ENCODE data around the gene NELFA.

NELFA gene

DNA sequence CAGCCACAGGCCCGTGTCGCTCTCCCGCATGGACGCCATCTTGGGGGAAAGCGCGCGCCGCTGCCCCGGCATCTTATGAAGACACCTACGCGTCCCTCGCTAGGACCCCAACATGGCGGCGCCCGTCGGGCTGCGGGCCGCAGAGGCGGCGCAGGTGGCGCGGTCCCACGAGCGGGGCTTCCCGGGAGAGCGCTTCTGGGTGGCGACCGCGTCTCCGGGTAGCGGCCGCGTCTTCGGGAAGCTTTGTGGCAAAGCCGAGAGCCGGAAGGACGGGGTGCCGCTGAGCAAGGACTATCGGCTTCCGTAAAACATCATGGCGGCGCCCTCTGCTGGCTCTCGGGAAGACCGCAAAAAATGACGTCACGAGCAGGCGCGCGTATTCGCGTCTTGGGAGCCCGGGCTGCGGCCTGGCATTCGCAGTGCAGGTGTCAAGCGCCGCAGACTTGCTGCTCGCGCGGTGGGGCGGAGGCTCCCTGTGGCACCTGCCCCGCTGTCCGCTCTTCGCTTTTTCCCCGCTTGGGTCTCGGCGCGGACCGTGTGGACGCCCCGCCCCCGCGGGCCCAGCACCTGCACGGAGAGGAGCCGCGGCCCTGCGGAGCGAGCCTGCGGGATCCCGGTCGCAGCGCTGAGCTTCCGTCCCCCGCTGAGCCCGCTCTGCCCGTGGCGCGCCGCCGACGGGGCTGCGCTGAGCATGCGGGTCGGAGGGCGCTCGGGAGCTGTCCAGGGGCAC lies at the start of gene NELFA:
Gene NELFA (minus strand): TSS at position 54 of the 730 bp plus-strand sequence. CDS start 15 bp downstream, at position 39.
- H3K4me3 ChIP-seq (ENCODE audit: low read depth, low read length) = peak within 1 kb of the TSS; percentile 80

DNA sequence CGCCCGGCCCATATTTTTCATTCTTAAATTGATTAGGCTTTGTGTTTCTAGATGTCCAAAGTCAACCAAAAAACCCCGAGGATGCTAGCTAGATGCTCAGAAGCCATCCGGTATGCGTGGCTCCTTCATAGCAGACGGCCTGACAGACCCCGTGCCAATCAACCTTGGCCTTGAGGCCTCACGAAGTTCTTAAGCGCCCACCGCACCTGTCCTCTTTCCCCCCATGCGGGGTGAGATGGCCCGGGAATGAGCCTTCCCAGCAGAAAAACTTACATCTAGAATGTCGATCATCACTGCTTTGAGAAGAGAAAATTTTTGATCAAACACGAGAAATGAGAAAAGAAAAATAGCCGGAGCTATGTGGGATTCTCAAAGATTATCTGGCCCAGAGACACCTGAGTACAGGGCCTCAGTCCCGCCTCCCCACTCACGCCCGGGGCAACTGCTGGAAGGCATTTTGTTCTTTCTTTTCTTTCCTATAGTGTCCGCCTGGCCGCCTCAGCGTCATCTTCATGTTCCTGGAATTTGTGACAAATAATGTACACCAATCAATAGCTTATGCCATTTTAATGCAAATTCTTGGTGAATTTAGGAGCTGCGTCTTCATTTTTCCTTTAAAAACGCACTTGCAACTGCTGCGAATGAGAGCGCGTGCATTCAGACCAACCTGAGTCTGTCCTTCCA lies 48.8 kb upstream of the NELFA start:
- H3K4me3 ChIP-seq (ENCODE audit: low read depth, low read length) = no peak overlapping the region
- no peak for TF ChIP-seq CTCF (IDR thresholded peaks at IDR 0.05; ENCODE audit: low read depth, low read length)

More for the DNA sequence above, at the start of gene NELFA:
- TF ChIP-seq CTCF (IDR thresholded peaks at IDR 0.05; ENCODE audit: low read depth, low read length) = peak; percentile 22; the same call in 1 of the 2 replicates

DNA sequence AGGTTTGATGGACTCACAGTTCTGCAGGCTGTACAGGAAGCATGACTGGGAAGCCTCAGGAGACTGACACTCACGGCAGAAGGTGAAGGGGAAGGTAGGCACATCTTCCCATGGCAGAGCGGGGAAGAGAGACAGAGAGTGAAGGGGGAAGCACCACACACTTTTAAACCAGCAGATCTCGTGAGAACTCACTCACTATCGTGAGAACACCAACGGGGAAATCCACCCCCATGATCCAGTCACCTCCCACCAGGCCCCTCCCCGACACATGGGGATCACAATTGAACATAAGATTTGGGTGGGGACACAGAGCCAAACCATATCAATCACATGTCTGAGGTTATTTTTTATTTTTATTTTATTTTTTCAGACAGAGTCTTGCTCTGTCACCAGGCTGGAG lies 45.4 kb upstream of the NELFA start:
- TF ChIP-seq CTCF (IDR thresholded peaks at IDR 0.05; ENCODE audit: low read depth, low read length) = no peak
- H3K4me3 ChIP-seq (ENCODE audit: low read depth, low read length) = no peak overlapping the region

DNA sequence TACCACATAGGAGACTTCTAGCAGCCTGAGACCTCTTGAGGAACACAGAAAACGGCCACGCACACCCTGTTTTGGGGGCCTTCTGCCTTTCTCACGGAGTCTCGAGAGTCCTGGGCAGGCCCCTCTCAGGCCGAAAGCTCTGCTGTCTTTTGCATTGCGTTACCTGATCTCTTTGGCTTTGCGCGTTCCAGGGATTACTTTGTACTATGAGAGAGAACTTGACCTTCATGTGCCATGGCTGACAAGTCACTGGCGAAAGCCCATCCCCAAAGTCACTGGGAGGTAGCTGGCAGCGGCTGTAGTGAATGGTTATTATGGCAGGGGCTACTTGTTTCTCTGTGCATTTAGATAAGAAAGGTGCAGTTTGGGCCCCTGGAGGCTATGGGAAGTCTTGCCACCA lies 42.3 kb upstream of the NELFA start:
- no peak for TF ChIP-seq CTCF (IDR thresholded peaks at IDR 0.05; ENCODE audit: low read depth, low read length)
- H3K4me3 ChIP-seq (ENCODE audit: low read depth, low read length) = no peak overlapping the region

DNA sequence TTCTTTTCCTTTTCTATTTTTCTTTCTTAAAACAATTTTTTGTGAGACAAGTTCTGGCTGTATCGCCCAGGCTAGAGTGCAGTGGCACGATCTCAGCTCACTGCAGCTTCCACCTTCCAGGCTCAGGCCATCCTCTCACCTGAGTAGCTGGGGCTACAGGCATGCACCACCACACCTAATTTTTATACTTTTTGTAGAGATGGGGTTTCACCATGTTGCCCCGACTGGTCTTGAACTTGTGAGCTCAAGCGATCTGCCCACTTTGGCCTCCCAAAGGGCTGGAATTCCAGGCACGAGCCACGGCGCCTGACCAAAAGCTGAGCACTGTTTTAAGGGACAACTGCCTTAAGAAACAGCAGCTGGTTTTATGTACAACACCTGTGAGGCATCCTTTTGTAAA lies 41.0 kb upstream of the NELFA start:
- no peak overlapping the region for H3K4me3 ChIP-seq (ENCODE audit: low read depth, low read length)
- no peak for TF ChIP-seq CTCF (IDR thresholded peaks at IDR 0.05; ENCODE audit: low read depth, low read length)

GRCh38 chr4:2049381-2049780 lies 40.6 kb upstream of the NELFA start:
- H3K4me3 ChIP-seq (ENCODE audit: low read depth, low read length) = no peak overlapping the region
- TF ChIP-seq CTCF (IDR thresholded peaks at IDR 0.05; ENCODE audit: low read depth, low read length) = no peak

- no peak overlapping the region for H3K4me3 ChIP-seq (ENCODE audit: low read depth, low read length)
- no peak for TF ChIP-seq CTCF (IDR thresholded peaks at IDR 0.05; ENCODE audit: low read depth, low read length)
These were observed 40.1 kb upstream of the NELFA start for GRCh38 chr4:2048831-2049230.

Data from WI38 (cell line).